H4 (cell line): ENCODE measurements around the gene PDCL3. TPM values are rescaled to one million over a fixed set of nuclear protein-coding genes. Genes with fewer than 3 reads are reported as not detected.

Experiments used
- DNase-seq: peaks from one replicate; pipeline ENCODE4 v3.0.0-alpha.2; 2015; ENCODE audit warnings: low spot score
- total RNA-seq: library from RNA; depleted of rRNA; stranded (reverse); fragments of >200 nt; shearing (Covaris generic); gene quantifications from 2 replicates; pipeline ENCODE4 v1.2.3, GENCODE V29; 2014; rRNA removed

PDCL3 gene
- 23.2 and 25.2 TPM in 2 replicates for total RNA-seq

DNA sequence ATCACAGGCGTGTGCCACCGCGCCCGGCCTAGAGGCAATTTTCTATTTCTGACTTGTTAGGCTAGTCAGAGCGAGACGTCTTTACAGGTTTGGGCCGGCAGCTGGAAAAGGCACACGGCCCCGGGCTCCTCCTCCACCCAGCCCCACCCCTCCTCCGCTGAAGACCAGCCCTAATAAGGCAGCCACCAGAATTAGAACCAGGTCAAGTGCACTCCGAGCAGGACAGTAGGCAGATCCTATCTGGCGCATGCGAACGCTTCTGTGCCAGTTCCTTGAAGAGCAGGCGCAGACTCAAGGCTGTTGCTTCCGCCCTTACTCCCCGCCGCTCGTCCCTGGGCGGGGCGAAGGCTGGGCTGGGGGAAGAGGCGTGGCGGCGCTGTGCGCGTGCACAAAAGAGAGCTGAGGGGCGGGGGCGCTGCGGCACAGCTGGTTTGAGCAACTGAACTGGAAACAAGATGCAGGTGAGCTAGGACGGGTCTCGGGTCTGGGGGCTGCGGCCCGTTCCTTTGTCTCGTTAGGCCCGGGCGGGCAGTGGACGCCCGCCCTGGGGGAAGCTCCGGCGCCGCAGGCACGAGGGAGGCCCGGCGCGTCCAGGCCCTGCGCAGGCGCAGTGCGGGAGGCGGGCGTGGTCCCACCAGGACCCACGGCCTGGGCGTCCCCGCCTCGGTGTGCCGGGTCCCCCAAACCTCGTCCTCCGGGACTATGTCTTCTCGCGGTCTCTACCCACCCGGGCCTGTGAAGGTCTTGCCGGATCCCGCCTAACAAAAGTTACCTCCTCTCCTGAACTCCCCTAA lies at the start of gene PDCL3:
Gene PDCL3, plus strand, starts transcription at position 381 of the 794 bp plus-strand sequence. Its CDS starts 75 bp downstream, at position 456.
- DNase-seq, result peak; percentile 99

DNA sequence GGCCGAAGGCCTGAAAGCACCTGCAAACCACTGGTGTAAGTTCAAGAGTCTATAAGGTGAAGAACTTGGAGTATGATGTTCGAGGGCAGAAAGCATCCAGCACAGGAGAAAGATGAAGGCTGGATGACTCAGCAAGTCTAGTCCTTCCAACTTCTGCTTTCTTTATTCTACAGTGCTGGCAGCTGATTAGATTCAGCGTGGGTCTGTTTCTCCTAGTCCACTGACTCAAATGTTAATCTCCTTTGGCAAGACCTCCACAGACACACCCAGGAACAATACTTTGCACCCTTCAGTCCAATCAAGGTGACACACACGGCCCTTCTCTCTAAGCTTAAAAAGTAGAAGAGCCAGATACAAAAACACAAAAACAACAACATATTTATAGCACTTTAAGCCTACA lies 49.1 kb upstream of the PDCL3 start:
- DNase-seq, result no peak

DNA sequence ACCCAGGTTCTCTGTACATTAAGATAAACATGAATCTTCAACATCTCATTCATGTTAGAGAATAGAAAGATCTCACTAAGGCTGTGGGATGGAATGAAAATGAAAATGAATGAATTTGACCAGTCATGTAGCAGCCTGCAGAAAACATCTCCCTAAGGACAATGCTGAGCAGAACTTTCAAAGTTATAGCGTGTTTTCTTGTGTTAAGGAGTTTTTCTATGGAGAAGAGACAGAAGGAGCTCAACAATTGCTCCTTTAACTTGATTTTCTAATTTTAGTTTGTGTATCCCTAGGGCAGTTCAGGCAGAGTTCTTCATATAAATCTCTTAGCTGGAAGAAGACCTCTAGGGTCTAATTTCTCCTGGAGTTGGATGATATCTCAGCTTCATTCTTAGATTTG lies 45.2 kb upstream of the PDCL3 start:
- DNase-seq, result no peak

DNA sequence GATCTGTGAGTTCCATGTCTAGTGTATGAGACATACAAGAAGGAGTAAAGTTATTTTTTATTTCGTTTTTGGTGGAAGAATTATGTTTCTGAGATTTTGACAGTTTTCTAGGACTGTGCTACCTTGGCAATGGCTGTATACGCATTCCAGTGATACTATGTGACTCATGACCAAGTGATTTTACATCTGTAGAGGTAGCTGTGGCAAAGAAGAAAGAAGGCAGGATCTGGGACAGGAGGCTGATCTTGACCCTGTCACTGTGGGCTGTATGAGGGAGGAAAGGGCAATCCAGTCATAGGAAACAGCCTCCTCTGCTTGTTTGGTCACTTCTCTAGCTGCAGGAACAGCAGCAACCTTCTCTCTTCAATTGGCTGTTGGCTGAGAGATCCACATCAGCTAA lies 44.0 kb upstream of the PDCL3 start:
- no peak for DNase-seq

DNA sequence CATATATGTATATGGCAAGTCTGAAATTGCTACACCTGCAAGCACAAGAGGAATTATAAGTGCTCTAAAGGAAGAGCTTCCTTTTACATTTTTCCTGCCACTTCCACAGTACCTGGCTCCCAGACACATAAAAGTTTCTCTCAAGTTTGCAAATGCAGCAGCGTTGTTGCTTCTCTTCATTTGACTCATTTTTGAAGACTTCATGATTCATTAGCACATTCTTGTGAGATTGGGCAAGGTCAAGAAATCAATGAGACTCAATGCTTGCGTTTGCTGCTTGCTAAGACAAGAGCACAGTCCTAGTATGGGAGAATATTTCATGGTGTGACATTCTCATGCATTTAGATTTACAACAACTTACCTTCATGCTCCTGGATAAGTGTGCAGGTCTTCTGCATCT lies 42.6 kb upstream of the PDCL3 start:
- no peak for DNase-seq

DNA sequence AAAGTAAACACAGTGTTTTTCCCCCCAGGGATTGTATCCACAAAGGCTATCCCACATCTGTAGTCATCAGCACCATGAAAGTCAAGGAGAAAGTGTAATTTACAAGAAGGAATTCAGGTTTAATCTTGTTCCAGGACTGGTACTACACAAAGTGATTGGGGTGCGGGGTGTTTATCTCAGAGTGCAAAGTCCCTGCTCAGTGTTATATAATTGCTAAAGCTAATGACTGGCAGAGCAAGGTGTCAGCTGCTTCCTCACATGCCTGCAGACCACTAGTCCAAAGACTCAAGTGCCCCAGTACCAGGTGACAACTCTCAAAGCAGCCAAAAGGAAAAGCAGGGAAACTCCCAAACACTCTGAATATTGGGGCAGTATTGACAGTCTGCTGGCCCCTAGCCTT lies 40.4 kb upstream of the PDCL3 start:
- DNase-seq, result no peak

DNA sequence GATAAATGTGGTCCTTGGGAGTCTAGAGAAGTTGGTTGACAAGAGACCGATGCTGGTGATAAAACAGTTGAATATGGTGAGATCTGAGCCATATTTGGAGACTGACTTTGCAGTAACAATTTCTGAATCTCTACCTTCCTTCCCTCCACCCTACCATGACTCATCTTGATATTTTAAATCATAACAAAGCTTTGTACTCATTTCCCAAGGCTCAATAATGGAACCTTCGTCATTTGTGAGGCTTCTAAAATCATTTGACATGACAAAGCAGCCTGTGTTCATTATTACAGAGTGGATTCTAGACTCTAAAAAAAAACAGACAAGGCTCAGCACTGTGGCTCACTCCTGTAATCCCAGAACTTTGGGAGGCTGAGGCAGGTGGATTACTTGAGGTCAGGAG lies 38.5 kb upstream of the PDCL3 start:
- DNase-seq, result no peak

DNA sequence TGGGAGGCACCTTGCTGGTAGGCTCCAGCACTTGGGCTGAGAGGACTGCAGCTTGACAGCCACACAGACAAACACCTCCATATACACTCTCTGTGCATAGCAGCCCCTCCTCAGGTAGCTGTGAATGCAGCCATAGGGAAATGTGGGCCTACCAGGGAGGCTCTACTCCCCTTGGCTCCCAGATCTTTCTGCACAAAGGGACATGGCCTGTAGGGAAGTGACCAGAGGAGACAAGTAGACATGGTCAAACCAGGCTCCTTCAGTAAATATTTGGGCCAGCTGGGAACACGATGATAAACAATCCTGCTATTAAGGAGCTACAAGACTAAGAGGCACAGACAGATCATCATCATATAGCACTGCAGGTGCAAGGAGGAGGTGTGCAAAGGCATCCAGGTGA lies 35.9 kb upstream of the PDCL3 start:
- no peak for DNase-seq

DNA sequence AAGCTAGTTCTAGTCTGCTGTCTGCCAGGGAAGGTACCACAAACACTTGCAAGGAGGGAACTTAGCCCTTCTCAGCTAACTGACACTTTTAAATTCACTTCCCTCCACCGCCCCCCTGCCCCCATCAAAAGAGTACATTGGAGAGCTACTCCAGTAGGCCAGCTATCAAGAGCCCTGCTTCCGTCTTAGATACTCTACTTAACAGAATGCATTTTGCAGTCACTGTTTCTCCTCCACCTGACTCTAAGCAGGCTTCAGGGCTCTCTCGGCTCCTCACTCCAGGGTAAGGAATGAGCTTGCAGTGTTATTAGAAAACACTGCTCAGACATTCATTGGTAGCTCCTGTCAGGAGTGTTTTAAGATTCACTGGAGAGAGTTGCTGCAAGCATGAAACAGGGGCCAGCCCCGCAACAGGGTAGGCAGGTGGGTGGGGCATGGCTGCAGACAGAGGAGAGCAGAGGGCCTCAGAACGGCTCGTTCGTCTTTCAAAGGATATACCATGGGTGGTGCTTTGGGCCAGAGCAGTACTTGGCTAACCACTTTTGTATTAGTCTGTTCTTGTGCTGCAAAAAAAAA lies 35.3 kb upstream of the PDCL3 start:
- DNase-seq, result no peak

DNA sequence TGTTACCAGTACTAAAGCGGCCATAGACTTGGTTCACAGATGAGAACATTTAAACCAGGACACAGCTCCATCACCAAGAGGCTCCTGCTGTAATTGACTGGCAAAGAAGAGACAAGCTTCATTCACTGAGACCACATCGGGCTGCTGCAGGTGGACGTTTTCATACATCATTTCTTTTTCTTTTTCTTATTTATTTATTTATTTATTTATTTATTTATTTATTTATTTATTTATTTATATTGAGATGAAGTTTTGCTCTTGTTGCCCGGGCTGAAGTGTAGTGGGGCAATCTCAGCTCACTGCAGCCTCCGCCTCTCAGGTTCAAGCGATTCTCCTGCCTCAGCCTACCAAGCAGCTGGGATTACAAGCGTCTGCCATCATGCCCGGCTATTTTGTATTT lies 33.6 kb upstream of the PDCL3 start:
- DNase-seq, result no peak

DNA sequence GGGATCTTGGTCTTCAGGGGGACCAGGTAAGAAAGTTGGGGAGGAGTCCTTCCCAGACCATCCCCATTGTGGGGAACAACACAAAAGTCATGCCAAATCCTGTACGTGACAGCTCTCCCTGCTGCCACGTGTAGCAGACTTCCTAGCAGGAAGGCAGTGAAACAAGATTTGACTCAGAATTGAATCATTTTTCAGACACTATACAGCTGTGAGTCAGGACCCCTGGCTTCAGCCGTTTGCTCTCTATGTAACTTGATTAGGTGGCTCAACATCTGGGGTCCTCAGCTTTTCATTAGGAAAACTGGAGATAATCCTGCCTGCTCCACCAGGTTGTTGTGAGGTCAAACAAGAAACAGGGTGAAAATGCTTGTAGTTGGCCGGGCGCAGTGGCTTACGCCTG lies 32.9 kb upstream of the PDCL3 start:
- no peak for DNase-seq

DNA sequence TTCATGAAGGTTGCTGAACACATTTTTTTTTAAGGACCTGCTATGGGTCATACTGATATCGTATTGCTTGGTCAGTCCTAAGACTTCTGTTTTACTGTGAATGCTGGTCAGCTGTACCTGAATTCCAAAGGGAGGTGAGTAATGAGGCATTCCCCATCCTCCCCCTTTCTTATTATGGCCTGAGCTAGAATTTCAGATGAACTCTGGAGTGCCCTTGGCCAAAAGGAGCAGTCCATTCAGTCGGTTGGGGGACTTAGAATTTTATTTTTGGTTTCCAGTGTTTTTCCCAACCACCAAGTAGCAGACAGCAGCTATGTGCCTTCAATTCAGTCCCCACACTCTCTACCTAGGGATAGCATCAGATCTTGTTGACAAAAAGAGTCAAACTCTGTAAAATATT lies 26.9 kb upstream of the PDCL3 start:
- DNase-seq, result no peak

DNA sequence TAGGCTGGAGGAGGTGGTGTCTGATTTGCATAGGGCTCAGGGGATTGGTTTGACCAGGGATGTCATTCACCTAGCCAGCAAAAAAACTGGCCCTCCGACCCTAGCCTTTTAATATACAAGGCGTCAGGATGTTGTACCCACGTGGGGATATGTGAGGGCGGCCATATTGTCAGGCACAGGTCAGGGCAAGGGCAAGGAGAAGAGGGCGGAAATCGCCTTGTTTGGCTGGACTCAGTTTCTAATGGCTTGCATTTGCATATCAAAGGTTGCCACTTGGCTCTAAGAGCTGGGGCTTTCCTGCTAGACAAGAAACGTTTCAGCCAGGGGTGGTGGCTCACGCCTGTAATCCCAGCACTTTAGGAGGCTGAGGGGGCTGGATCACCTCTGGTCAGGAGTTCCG lies 24.9 kb upstream of the PDCL3 start:
- no peak for DNase-seq

DNA sequence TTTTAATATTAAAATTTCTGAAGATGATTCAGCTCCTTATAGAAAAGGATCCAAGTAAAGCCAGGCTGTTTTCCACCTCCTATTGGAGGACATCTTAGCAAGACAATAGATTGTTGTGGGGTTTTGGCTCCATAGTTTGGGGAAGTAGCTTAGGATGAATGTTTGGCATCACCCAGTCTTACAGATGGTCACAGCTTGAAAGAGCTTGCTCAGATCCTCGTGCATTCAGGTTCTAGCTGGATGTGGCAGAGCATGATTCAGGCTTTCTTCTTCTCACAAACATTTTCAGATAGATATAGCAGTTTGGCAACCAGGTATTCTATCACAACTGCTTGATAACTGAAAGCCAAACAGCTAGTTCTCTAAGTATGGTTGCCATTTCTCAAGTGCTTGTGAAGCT lies 23.6 kb upstream of the PDCL3 start:
- DNase-seq, result no peak

DNA sequence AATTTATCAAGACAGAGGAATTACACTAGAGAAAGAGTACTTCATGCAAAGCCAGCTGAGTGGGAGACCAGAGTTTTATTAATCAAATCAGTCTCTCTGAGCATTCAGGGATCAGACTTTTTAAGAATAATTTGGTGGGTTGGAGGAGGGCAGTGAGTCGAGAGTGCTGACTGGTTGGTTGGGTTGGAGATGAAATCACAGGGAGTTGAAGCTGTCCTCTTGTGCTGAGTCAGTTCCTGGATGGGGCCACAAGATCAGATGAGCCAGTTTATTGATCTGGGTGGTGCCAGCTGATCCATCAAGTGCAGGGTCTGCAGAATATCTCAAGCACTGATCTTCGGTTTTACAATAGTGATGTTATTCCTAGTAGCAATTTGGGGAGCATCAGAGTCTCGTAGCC lies 21.4 kb upstream of the PDCL3 start:
- no peak for DNase-seq

DNA sequence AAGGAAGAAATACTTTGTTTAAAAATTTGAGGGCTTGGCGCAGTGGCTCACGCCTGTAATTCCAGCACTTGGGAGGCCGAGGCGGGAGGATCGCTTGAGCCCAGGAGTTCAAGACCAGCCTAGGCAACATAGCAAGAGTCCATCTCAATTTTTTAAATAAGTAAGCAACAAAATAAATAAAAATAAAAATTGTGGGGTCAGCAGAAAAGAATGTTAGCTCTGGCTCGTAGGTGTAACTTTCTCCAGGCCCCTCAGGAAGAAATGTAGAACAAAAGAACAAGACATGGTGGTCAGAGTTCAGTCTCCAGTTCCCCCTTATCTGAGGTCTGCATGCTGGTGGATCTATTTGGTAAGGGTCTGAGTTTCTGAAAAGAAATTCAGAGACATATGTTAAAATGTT lies 20.4 kb upstream of the PDCL3 start:
- DNase-seq, result no peak

DNA sequence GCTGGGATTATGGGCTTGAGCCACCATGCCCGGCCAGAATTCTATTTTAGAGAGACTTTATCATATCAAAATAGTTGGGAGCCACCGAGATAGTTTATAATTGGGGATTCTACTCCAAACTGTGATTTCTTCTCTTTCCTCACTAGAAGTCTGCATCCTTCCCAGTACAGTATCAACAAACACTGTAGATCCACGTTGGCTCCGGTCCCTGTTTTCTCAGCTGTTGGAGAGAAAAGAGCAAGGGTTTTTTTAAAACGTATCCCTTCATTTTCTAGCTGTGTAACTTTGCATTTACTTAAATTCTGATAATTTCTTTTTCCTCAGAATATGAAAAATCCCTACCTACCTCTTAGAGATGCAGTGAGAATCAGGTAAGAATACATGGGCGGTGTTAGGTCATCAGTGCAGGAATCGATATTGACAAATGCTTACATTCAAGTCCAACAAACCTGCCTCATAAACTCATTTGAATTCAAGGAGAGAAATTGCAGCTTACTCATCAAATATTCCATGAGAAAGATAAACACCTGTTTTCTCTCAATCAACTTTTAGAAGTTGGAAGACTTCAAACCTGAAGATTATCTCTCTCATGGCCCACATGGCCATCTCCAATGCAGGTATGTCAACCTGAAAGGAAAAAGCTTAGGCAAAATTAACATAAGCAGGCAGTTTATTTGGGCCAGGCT lies 17.7 kb upstream of the PDCL3 start:
- no peak for DNase-seq

DNA sequence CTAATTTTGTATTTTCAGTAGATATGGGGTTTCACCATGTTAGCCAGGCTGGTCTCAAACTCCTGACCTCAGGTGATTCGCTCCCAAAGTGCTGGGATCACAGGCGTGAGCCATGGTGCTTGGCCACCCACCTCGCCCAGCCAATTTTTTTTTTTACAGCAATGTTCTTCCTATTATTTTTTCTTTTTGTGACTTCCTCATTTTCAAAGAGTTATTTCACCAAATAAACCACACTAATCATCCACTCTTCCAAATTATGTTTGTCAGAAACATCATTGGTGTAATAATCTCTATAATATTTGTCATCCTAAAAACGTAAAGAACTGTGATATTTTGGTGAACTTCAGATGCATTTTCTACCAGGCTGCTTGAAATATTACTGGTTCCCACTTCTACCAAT lies 16.3 kb upstream of the PDCL3 start:
- no peak for DNase-seq

DNA sequence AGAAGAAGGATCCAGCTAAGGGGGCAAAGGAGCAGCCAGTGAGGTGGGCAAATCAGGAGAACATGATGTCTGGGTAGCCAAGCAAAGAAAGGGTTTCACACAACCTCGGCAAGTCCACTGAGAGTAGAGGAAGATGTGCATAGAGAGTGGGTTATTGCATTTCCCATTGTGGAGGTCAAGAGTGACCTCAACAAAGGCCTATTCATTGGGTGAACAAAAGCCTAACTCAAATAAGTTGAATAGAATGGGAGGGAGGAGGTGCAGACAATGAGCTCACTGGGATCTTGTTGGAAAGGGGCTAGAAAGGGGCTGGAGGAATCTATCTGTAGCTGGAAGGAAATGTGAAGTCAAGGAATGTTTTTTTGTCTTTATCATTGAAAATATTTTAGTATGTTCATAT lies 14.0 kb upstream of the PDCL3 start:
- no peak for DNase-seq

DNA sequence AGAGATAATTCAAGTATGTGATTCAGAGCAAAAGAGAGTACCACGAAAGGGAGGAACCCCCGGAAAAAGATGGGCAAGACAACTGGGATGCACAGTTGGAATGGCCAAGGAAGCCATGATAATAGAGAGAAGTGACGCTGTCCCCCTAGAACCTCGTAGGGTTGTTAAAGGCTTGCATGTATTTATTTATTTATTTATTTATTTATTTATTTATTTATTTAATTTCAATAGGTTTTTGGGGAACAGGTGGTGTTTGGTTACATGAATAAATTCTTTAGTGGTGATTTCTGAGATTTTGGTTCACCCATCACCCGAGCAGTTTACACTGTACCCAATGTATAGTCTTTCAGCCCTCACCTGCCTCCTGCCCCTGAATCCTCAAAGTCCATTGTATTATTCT lies 11.5 kb upstream of the PDCL3 start:
- DNase-seq, result no peak

DNA sequence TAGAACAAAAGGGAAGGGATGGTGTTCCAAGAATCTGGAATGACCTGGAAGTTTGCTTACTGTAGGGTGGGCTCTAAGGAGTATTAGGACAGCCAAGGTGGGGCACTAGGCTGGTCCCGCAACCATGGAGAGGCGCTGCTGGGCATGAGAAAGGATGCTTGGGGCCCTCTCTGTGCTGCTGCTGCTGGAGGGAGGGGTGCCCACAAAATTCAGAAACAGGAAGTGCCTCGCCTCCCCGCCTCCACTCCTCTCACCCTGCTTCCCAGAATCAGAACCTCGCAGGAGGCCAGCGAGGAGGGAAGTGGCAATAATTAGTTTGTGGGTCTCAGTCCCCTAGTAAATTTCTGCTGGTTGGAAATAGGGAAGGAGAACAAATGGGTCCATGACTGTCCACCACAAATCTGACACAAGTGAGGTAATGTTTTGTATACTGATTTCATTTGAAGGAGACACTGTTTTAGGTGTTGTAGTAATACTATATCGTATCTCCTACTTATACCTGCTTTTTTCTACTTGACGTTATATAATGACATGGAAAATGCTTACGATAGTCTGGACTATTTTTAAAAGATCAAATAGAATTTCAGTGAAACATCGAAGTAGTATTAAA lies 7.9 kb upstream of the PDCL3 start:
- no peak for DNase-seq

DNA sequence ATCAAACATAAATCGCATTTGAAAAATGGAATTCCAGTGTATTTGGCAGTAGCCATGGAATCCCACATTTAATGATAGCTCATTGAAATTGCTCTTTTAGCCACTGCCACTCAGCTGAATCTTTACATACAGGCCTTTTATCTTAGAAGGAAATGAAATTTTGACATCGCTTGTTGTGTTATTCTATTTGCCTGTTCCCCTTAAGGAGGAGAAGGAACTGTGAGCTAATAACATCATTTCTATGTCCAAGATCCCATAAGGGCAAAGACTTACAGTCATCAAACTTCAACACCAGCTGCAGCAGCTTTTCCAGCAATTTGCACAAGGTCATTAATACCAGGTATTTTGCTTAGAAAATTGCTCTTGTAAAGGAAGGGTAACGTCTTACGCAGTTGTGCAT lies 6.0 kb upstream of the PDCL3 start:
- DNase-seq, result no peak
